Islet precursor cell (in vitro differentiated cells): Measurements from ENCODE around the gene FSIP1.
"Not testable (repeated sequence)": the region's sequence is repeated elsewhere in the genome, so short reads cannot be mapped to it uniquely, and the experiment has no call there.

Source experiments
- DNase-seq: peaks from one replicate; pipeline ENCODE4 v3.0.0-alpha.2; 2018

FSIP1 gene

GRCh38 chr15:39782441-39783138, at the start of gene FSIP1:
TSS of gene FSIP1 (minus strand) at chr15:39782841. CDS start at chr15:39776524, 6,317 bp downstream.
- DNase-seq = peak; percentile 98

- no peak for DNase-seq
Observed at GRCh38 chr15:39830166-39830565, 47.5 kb upstream of the FSIP1 start.

- DNase-seq = no peak
Observed at GRCh38 chr15:39828374-39828931, 45.8 kb upstream of the FSIP1 start.

GRCh38 chr15:39826975-39827374, 44.3 kb upstream of the FSIP1 start:
- DNase-seq = no peak

- DNase-seq = no peak
Observed at GRCh38 chr15:39823634-39824033, 41.0 kb upstream of the FSIP1 start.

- no peak for DNase-seq
Observed at GRCh38 chr15:39820050-39820602, 37.5 kb upstream of the FSIP1 start.

- DNase-seq = no peak
Observed at GRCh38 chr15:39819533-39819932, 36.9 kb upstream of the FSIP1 start.

- DNase-seq = no peak
Observed at GRCh38 chr15:39817892-39818291, 35.3 kb upstream of the FSIP1 start.

- no peak for DNase-seq
Observed at GRCh38 chr15:39814489-39814888, 31.8 kb upstream of the FSIP1 start.

- not testable (repeated sequence) for DNase-seq
Observed at GRCh38 chr15:39812651-39813050, 30.0 kb upstream of the FSIP1 start.

GRCh38 chr15:39808909-39809308, 26.3 kb upstream of the FSIP1 start:
- no peak for DNase-seq

GRCh38 chr15:39807791-39808190, 25.1 kb upstream of the FSIP1 start:
- DNase-seq = no peak

GRCh38 chr15:39804026-39804425, 21.4 kb upstream of the FSIP1 start:
- no peak for DNase-seq

GRCh38 chr15:39803016-39803415, 20.4 kb upstream of the FSIP1 start:
- DNase-seq = no peak

- DNase-seq = no peak
Observed at GRCh38 chr15:39801641-39802309, 19.1 kb upstream of the FSIP1 start.

- no peak for DNase-seq
Observed at GRCh38 chr15:39799552-39800011, 16.9 kb upstream of the FSIP1 start.

GRCh38 chr15:39798382-39798781, 15.7 kb upstream of the FSIP1 start:
- no peak for DNase-seq

- no peak for DNase-seq
Observed at GRCh38 chr15:39797407-39797806, 14.8 kb upstream of the FSIP1 start.

GRCh38 chr15:39796601-39797000, 14.0 kb upstream of the FSIP1 start:
- no peak for DNase-seq

- DNase-seq = no peak
Observed at GRCh38 chr15:39795486-39795885, 12.8 kb upstream of the FSIP1 start.

GRCh38 chr15:39794954-39795353, 12.3 kb upstream of the FSIP1 start:
- DNase-seq = no peak

GRCh38 chr15:39793923-39794322, 11.3 kb upstream of the FSIP1 start:
- DNase-seq = no peak

GRCh38 chr15:39792844-39793335, 10.2 kb upstream of the FSIP1 start:
- no peak for DNase-seq
